Renal cortex interstitium (tissue), 11 donors: ENCODE results near the gene TMCC1. TPM values are rescaled to one million over a fixed set of nuclear protein-coding genes. Genes with fewer than 3 reads are reported as not detected.
A peak's percentile ranks its signal among the peaks of the same experiment; 100 is the strongest.
"Not testable (repeated sequence)": the region's sequence is repeated elsewhere in the genome, so short reads cannot be mapped to it uniquely, and the experiment has no call there.

Source experiments
- DNase-seq, 11 donors: peaks; one replicate each; pipeline ENCODE4 v3.0.0-alpha.2; 2013; ENCODE audit warnings: low read depth in 9 of 11, low spot score in 4 of 11; ENCODE audit errors: extremely low read depth in 1 of 11
- polyA plus RNA-seq, 3 donors: library from polyadenylated mRNA; unstranded; fragments of 120-200 nt; gene quantifications; one replicate each; pipeline ENCODE4 v1.2.1, GENCODE V29; 2013; ENCODE audit not compliant: insufficient read length in 3 of 3

Gene TMCC1
- polyA plus RNA-seq, 3 donors: 22.0 to 25.3 (median 25.3) TPM

DNA sequence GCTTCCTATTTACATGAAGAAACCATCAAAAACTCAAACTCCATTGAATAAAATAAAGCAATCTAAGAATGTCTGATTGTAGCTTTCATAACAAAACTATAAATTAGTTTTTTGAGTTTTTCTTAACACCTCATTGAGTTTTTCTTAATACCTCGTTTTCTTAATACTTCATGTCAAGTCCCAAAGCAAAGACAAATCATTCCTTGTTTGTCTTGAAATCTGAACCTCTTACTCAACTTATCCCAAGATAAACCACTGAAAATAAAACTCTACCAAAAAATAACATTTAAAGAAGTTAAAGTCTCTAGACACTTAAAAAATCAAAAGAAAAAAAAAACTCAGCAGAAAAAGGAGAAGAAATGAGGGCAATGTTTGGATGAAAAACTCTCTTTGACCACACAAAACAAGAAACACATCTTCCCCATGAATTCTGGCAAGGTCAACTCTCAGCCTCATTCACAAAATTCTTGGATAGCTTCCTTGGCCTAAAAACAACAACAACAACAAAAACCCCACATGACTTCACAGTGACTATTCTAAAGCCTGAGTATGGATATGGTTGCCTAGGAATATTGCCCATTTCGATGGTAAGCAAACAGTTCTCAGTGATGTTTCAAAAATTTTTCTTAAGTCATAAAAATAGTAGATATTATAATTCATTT is 38.2 kb downstream of the TMCC1 start:
- DNase-seq: peak in 4 of 11 donors; percentile 5 to 18 (median 8)

DNA sequence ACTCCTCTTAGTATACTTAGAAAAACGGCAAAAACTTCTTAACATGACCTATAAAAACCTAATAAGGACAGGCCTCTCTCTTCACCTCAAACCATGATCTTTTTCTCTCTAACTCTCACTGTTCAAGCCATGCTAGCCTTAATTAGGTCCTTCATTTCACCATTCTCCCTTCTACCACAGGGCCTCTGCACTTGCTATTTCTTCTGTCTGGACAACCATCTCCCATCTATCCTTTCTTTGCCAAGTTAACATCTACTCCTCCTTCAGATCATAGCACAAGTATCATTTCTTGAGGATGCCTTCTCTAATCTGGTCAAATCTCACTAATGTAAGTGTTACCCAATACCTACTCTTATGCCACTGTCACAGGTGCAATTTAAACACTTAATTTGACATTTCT is 39.1 kb downstream of the TMCC1 start:
- no peak for DNase-seq

DNA sequence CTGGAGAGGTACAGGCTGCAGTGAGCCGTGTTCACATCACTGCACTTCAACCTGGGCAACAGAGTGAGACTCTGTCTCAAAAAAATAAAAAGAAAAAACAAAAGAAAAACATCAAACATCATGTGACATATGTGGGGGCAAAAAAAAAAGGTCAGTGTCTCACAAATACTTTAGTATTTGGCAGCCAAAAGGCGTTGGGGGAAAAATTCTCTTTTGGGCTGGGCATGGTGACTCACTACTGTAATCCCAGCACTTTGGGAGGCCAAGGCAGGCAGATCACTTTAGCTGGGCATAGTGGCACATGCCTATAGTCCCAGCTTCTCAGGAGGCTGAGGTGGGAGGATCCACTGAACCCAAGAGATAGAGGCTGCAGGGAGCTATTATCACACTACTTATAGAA is 47.6 kb downstream of the TMCC1 start:
- DNase-seq: no peak

DNA sequence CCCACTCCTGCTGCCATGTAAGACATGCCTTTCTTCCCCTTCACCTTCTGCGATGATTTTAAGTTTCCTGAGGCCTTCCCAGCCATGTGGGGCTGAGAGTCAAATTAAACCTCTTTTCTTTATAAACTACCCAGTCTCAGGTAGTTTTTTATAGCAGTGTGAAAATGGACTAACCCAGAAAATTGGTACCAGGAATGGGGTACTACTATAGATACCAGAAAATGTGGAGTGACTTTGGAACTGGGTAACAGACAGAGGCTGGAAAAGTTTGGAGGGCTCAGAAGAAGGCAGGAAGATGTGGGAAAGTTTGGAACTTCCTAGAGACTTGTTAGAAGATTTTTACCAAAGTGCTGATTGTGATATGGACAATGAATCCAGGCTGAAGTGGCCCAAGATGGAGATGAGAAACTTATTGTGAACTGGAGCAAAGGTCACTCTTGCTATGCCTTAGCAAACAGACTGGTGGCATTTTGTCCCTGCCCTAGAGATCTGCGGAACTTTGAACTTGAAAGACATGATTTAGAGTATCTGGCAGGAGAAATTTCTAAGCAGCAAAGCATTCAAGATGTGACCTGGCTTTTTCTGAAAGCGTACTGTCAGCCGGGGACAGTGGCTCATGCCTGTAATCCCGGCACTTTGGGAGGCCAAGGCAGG is 52.7 kb downstream of the TMCC1 start:
- DNase-seq: no peak

DNA sequence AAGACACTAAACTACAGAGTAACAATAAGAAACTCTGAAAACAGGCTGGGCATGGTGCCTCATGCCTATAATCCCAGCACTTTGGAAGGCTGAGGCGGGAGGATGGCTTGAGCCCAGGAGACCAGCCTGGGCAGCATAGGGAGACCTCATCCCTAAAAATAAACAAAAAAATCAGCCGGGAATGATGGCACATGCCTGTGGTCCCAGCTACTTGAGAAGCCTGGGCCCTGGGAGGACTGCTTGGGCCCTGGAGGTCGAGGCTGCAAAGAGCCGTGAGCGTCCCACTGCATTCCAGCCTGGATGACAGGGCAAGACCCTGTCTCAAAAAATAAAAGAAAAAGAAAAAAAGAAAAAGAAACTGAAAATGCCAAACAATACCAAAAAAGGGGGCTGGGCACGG is 55.4 kb downstream of the TMCC1 start:
- DNase-seq: no peak

DNA sequence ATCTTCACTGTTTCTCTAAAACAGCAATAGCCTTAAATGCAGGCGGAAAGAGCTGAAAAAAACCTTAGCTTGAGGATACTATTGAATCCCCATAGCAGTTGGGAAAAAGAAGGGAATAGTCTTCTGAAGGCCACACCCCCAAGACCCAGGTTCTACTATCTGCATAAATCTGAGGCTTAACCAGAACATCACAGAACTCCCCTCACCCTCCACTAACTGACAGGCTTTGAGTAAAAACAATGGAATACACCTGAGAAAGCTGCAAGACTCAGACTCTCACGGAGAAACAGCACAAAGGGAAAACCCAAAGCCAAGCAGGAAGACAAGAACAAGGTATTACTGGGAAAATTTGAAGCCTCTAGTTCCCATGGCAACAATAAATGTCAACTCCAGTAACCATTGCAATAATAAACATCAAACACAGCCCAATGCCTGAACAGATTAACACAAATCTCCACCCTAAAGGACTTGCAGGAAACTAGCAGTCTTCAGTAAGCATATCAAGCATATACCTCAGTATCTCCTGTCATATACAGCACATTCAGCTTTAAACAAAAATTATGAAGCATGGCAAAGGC is 56.4 kb downstream of the TMCC1 start:
- no peak for DNase-seq

DNA sequence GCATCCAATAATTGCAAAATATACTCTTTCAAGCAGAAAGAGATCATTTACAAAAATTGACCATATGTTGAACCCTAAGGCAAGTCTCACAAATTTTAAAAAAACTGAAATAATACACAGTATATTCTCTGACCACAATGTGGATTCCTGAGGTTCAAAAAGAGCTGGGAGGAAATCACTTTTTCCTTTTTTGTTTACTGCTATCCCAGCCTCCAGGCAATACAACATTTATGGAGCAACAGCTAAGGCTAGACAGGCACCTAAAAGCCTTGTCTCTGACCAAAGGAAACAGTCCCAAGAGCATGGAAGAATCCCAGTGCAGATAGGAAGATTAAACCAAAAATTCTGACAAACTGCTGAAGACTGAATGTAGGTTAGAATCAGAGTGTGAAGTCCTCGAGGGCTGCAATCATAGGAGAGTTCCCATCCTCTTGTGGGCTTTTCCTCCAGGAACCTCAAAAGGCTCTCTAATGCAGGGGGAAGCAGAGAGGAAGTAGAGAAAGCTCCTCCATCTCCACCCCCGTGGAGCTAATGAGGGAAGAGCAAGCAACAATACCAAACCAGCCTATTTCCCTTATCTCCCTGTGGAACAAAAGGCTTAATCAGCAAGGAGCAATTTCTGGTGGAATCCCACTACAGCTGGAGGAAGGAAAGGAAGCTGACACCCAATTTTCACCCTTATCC is 57.0 kb downstream of the TMCC1 start:
- DNase-seq: no peak

DNA sequence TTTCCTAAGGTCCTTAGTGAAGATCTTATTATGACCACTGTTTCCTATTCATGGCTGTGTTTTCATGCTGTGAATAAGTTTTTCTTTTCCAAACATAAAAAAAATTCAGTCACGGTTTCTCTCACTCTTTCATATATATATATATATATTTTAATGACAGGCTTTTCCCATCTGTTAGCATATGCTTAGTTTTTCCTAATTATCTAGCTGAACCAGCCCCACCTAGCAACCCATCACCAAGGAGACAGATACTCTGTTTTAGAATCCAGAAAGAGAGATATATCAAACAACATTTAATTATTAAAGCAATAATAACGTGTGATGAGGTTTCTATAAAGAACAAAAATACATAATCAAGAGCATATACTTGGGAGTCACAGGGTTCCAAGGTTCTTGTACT is 58.3 kb downstream of the TMCC1 start:
- DNase-seq: no peak

DNA sequence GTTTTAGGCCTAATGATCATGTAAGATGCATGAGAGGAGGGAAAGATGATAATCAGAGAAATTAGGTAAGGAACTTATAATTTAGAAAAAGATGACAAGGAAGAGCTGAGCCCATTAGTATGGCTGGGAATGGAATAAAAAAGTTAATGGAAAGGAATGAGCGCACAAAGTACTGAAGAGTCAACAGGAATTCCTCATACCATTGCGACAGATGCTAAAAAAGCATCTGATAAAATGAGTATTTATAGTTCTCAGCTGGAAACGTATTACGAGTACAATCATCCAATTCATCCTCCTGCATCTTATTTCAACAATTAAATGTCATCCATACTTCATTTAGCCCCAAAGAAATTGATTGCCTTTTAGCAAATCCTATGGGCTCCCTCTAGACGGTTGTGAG is 58.9 kb downstream of the TMCC1 start:
- DNase-seq: no peak

DNA sequence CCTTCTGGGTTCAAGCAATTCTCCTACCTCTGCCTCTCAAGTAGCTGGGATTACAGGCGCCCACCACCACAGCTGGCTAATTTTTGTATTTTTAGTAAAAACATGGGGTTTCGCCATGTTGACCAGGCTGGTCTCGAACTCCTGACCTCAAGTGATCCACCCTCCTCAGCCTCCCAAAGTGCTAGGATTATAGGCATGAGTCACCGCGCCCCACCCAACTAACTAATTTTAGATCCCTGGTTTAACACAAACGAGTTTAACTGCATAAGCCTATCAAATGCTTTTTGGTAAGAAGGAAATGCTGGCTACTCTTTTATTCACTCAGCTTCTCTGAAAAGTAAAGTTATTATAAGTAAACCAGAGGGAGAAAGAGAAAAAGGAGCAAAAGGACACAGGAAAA is 61.6 kb downstream of the TMCC1 start:
- DNase-seq: not testable (repeated sequence)

DNA sequence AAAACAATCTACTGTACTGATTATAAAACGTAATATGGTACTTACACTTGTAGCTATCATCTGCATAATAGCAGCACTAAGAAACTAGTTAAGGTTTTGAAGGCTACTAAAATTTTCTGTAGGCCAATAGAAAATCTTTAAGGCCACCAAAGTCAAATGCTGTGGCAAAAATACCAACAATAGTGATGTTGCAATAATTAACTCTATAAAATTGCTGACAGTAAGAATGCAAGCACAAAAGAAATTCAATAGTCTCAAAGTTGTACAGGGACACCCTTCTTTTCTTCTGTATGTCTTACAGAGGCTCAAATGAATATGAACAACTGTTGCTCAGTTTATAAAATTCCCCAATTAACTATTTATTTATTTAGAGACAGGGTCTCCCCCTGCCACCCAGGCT is 62.0 kb downstream of the TMCC1 start:
- DNase-seq: no peak

DNA sequence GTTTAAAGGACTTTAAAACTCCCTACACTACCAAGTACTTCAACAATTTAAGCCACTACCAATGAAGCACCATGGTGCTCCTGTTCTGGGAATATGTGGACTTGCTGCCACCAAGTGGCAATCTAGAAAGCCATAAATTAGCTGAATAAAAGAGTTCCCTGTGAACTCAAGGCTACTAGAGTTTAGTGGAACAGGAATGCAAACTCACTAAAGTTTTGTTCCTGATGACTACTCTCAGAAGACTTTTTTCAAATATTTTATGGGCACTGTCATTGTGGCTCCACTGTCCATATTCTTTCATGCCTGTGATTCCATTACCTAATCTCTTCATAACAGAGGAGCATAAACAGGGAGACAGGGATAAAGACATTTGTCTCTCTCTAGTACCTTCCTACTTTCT is 63.9 kb downstream of the TMCC1 start:
- peak; percentile 29 to 67 (median 50) for DNase-seq

DNA sequence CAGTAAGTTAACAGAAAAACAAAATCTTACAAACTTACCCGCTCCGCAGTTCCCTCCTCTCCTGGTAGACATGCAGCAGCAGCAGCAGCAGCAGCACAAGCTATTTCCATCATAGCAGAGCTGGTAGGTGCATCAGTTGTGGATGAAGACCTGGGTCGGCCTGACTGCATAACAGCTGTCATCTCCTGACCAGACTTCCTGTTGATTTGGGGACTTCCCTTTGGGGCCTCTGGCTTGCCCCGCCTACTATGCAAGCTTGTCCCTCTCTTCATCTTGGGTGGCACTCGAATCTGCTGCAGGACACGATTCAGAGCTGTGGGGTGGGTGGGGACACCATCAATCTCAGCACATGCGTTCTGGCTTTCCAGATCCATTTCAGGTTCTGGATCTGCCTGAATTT is 65.7 kb downstream of the TMCC1 start:
- DNase-seq: no peak

DNA sequence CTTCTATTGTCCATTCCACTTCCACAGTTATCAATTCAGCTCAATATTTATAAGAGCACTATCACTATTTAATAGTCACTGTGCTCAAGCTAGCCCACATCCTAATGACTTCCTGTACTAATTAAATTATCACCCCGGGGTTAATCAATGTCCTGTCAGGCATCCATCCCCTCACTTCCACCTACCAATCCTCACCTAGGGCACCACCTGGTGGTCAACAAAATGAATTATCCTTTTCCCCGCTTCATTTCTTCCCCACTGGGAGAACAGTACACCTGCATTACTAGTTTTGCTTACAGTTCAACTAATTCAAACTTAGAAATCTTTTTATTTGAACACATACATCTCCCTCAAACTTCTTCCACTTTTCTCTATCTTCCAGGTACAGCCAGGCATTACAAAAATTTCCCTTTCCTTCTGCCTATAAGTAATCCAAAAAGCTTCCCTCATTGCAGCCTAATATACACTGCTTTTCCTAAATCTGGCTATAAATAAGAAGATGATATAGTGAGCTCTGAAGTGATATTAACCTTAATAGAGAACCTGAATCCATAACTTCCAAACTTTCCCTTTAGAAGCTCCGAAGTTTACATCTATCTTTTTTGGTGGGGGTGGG is 68.5 kb downstream of the TMCC1 start:
- DNase-seq: peak; percentile 26 to 59 (median 42)

DNA sequence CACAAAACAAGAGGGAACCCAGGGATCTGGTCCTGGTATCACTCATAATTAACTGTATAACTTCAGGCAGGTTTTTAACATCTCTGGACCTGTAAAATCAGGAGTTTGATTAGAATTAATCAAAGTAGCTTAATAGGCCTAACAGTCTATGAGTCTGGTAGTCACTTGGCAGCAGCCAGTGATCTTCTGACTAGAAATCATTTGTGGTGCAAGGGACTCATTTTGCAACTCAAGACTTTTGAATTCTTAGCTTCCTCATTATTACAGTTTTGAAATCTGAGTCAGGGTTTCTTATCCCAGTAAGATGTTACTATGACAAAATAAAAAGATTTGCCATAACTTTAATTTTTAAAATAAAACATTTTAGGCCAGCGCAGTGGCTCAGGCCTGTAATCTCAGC is 70.8 kb downstream of the TMCC1 start:
- DNase-seq: no peak

DNA sequence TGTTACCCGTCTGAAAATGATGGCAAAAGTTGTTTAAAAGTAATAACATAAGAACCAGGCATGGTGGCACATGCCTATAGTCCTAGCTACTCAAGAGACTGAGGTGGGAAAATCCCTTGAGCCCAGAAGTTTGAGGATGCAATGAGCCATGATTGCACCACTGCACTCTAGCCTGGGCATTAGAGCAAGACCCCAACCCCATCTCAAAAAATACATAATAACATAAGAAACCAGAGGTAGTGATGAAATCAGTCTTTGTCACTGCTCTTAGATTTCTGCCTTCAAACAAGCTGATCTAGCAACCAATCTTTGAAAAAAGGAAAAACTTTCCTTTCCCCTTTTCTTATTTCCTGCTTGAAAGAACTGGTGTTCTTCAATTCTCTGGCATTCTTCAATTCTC is 71.3 kb downstream of the TMCC1 start:
- no peak for DNase-seq

DNA sequence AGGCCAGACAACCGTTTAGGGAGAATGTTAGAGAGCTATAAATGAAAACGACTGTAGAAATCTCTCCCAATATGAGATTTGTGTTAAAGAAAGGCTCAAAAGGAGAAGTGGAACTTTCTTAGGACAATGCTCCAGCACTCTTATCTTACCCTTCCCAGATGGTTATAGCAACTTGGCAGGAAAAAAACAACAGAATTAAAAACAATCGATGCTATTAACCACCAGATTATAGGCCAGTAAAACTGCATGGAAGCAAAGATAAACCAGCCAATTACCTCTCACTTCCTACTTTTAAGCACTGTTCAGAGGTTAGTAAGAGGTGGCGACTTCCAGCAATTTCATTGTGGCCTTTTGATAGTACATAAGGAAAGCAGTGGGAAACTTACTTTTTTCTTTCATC is 72.9 kb downstream of the TMCC1 start:
- no peak for DNase-seq

DNA sequence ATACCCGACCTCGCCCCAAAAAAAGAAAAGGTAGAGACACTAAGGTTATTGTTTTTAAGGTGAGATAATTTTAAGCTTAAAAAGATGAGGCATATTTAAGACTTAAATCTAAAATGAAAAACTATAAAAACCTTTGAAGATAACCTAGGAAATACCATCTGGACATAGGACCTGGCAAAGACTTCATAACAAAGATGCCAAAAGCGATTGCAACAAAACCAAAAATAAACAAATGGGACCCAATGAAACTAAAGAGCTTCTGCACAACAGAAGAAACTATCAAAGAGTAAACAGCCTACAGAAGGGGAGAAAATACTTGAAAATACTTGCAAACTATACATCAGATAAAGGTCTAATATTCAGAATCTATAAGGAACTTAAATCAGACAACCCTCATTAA is 80.9 kb downstream of the TMCC1 start:
- no peak for DNase-seq

DNA sequence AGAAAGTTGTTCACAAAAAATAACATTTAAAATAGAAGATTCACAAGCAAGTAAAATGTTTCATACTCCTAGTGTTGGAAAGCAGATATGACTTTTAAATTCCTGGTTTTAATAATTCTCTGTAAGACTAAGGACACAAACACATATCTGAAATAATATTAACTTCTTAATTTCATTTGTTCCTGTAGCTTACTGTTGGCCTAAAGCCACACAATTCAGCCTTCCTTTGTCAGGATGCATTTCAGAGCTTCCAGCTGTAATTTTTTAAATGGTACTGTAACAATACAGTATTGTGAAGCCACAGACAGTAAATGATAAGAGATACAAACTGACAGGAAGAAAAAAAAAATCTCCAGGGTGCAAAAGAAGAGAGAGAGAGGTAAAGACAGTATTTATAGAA is 84.2 kb downstream of the TMCC1 start:
- DNase-seq: no peak

DNA sequence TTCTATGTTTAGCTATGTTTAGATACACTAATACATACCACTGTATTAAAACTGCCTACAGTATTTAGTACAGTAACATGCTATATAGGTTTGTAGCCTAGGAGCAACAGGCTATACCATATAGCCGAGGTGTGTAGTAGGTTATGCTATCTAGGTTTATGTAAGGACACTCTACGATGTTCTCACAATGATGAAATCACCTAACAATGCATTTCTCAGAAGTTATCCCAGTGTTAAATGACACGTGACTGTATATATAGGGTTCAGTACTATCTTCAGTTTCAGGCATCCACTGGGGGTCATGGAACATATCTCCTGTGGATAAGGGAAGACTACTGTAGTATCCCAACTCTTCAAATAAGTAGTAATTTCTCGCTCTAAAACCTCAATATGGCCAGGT is 97.4 kb downstream of the TMCC1 start:
- DNase-seq: no peak
